HUES6 (cell line): ENCODE data around the gene CERS6.

Experiments
- H3K27ac ChIP-seq: 2 replicates; pipeline ENCODE4 v1.7.0; 2013; ENCODE audit warnings: low read depth, mild to moderate bottlenecking, low read length, inconsistent platforms
- H3K27me3 ChIP-seq: 2 replicates; pipeline ENCODE4 v1.6.1; 2013; ENCODE audit warnings: low read length; ENCODE audit not compliant: control insufficient read depth, insufficient read depth
- H3K36me3 ChIP-seq: 2 replicates; pipeline ENCODE4 v1.6.1; 2013; ENCODE audit warnings: low read length; ENCODE audit not compliant: control insufficient read depth, insufficient read depth
- H3K4me1 ChIP-seq: 2 replicates; pipeline ENCODE4 v1.6.1; 2013; ENCODE audit warnings: low read length; ENCODE audit not compliant: control insufficient read depth, insufficient read depth
- H3K4me3 ChIP-seq: 2 replicates; pipeline ENCODE4 v1.5.1; 2013; ENCODE audit warnings: low read depth, low read length
- H3K9ac ChIP-seq: one replicate; pipeline ENCODE4 v1.6.1; 2013; ENCODE audit warnings: mild to moderate bottlenecking, low read length
- H3K9me3 ChIP-seq: 2 replicates; pipeline ENCODE4 v1.6.1; 2013; ENCODE audit warnings: low read depth, low read length; ENCODE audit not compliant: control insufficient read depth, insufficient read depth

The CERS6 gene

DNA sequence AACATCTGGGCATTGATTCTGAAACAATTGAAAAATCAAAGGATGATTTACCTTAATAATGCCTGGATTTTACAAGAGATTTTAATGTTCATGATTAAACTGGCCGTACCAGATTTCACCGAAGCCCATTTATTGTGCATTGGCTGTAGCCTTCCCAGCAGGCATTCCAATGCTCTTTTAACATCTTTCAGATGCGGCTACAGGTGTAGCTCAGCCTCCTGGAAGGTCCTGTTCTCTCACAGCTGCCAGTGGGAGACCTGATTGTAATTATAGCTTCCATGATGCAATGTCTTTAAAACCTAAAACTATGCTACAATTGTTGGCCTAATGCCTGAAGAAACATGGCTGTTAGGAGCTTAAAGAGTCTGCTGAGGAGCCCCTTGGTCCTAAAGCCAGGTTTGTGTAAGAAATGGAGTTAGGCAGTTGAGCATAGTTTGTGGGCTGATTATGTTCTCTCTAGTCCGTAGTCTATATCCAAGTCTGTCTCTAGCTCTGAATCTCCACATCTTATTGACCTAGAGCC is 147.4 kb downstream of the CERS6 start:
- H3K9me3 ChIP-seq = peaks cover 27% of the 10 kb centered on the region
- no peaks in the 10 kb centered on the region for H3K36me3 ChIP-seq
- H3K9ac ChIP-seq = no peak overlapping the region
- H3K27ac ChIP-seq = no peak overlapping the region
- no peak overlapping the region for H3K4me3 ChIP-seq
- H3K27me3 ChIP-seq = no peaks in the 10 kb centered on the region
- no peaks in the 10 kb centered on the region for H3K4me1 ChIP-seq

- peaks cover 27% of the 10 kb centered on the region for H3K9me3 ChIP-seq
- no peaks in the 10 kb centered on the region for H3K4me1 ChIP-seq
- H3K4me3 ChIP-seq = no peak overlapping the region
- H3K36me3 ChIP-seq = no peaks in the 10 kb centered on the region
- H3K27me3 ChIP-seq = no peaks in the 10 kb centered on the region
- H3K9ac ChIP-seq = no peak overlapping the region
- no peak overlapping the region for H3K27ac ChIP-seq
Measured at GRCh38 chr2:168604252-168604651, 148.2 kb downstream of the CERS6 start.

DNA sequence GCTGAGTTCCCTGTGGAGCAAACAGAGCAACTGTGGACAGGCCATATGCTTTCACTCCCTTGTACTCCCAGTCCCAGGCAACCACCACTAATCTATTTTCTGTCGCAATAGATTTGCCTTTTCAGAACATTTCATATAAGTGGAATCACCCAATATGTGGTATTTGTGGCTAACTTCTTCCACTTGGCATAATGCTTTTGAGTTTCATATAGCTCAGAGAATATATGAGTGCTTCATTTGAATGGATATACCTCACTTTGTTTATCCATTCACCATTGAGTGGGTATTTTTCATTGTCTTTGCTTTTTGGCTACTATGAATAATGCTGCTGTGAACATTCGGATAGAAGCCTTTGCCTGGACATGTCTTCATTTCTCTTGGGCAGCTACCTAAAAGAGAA is 151.9 kb downstream of the CERS6 start:
- H3K27me3 ChIP-seq = no peaks in the 10 kb centered on the region
- no peaks in the 10 kb centered on the region for H3K36me3 ChIP-seq
- peaks cover 27% of the 10 kb centered on the region for H3K9me3 ChIP-seq
- H3K9ac ChIP-seq = no peak overlapping the region
- H3K4me3 ChIP-seq = no peak overlapping the region
- H3K27ac ChIP-seq = no peak overlapping the region
- no peaks in the 10 kb centered on the region for H3K4me1 ChIP-seq

DNA sequence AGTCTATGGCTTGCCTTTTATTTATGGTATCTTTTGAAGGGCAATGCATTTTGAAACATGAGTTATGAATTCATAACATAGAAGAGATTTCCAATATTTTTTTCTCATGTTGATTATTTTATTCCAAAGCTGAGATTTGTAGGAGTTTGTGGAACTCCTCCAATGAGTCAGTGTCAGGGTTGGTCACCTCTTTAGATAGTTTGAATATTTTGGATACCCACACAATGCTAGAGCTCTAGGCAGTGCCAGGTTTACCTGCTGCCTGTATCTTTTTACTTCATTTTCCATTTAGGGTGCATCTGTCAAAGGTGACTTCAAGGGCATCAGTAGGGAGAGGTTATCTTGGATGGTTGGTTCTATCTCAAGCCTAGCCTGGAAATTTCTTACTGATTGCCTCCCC is 152.7 kb downstream of the CERS6 start:
- H3K27ac ChIP-seq = no peak overlapping the region
- H3K27me3 ChIP-seq = no peaks in the 10 kb centered on the region
- no peak overlapping the region for H3K9ac ChIP-seq
- peaks cover 22% of the 10 kb centered on the region for H3K9me3 ChIP-seq
- no peak overlapping the region for H3K4me3 ChIP-seq
- no peaks in the 10 kb centered on the region for H3K4me1 ChIP-seq
- no peaks in the 10 kb centered on the region for H3K36me3 ChIP-seq

DNA sequence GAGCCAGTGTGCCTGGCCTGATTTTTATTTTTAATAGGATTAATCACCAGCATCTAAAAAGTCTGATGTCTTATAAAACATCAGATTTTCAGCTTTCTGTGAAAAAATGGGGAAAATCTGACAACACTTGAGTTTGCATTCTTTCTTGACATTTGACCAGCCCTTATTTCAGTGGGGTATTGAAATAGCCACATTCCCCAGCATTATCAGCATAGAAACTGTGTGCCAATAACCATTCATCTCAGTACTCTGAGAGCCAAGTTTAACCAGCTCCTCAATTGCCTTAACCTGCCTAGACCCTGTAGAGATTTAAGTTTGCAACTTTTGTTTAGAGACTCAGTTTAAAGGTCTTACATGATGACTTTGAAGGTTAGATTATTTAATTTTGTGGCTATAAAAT is 155.0 kb downstream of the CERS6 start:
- no peak overlapping the region for H3K4me3 ChIP-seq
- no peaks in the 10 kb centered on the region for H3K36me3 ChIP-seq
- no peaks in the 10 kb centered on the region for H3K4me1 ChIP-seq
- H3K9ac ChIP-seq = no peak overlapping the region
- H3K27me3 ChIP-seq = no peaks in the 10 kb centered on the region
- H3K27ac ChIP-seq = no peak overlapping the region
- H3K9me3 ChIP-seq = peaks cover 4% of the 10 kb centered on the region; the same call in 1 of the 2 replicates

DNA sequence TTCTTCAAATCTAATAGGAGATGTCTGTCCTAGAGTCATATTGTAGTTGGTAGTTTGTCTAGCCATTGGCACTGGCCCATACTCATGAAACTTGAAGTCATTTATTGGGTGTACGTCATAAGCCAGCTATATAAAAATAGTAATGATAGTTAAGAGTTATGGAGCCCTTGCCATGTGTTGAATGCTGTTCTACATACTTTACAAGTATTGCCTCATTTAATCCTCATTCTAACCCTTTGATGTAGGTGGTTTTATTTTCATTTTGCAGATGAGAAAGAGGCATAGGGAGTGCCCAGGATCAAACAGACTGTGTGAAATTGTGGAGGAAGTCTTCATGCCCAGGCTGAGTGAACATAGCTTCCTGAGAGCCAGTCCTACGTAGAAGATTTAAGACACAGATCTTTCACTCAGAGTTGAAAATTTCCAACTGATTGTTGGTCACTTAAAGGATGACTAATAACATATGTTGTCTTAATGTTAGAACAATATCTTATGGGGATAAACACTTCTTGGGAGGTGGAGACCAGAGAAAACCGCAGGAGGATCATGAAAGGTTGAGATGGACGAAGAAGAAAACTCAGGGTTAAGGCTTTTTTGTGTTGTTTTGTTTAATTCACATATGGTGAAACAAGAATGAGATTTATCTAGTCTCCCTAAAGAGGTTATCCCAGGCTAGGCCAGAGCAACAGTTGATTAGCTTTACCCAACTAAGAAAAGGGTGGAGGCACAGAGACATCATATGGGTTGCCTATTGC is 156.0 kb downstream of the CERS6 start:
- no peaks in the 10 kb centered on the region for H3K9me3 ChIP-seq

DNA sequence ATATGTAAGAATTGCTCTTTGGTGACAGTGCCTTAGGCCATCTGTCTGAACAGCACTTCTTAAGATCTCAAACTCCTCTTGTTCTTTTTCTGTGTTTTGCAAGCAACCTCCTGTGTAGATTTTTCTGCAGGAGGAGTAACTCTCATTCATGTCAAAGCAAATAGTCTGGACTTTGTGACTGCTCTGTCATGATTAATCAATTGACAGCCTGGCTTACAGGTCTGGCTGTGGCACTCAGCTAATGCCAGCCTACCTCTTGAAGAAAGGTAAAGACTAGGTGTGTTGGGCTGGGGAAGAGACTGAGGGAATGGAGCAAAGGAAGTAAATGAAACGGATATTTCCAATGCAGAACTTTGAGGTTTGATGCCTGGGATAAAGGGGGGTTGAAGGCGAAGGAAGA is 156.6 kb downstream of the CERS6 start:
- H3K36me3 ChIP-seq = no peaks in the 10 kb centered on the region
- no peak overlapping the region for H3K9ac ChIP-seq
- no peaks in the 10 kb centered on the region for H3K27me3 ChIP-seq
- H3K4me1 ChIP-seq = no peaks in the 10 kb centered on the region
- H3K4me3 ChIP-seq = no peak overlapping the region
- H3K27ac ChIP-seq = no peak overlapping the region
- H3K9me3 ChIP-seq = no peaks in the 10 kb centered on the region

More for the DNA sequence above, 156.0 kb downstream of the CERS6 start:
- Histone ChIP-seq H3K4me3 (no peak overlapping the region), H3K9ac (no peak overlapping the region), H3K36me3 (no peaks in the 10 kb centered on the region), H3K27me3 (no peaks in the 10 kb centered on the region), H3K27ac (no peak overlapping the region), H3K4me1 (no peaks in the 10 kb centered on the region)

GRCh38 chr2:168613551-168613950 is 157.5 kb downstream of the CERS6 start:
- Histone ChIP-seq H3K27ac (no peak overlapping the region), H3K9ac (no peak overlapping the region), H3K4me1 (no peaks in the 10 kb centered on the region), H3K4me3 (no peak overlapping the region), H3K27me3 (no peaks in the 10 kb centered on the region), H3K9me3 (no peaks in the 10 kb centered on the region), H3K36me3 (no peaks in the 10 kb centered on the region)

DNA sequence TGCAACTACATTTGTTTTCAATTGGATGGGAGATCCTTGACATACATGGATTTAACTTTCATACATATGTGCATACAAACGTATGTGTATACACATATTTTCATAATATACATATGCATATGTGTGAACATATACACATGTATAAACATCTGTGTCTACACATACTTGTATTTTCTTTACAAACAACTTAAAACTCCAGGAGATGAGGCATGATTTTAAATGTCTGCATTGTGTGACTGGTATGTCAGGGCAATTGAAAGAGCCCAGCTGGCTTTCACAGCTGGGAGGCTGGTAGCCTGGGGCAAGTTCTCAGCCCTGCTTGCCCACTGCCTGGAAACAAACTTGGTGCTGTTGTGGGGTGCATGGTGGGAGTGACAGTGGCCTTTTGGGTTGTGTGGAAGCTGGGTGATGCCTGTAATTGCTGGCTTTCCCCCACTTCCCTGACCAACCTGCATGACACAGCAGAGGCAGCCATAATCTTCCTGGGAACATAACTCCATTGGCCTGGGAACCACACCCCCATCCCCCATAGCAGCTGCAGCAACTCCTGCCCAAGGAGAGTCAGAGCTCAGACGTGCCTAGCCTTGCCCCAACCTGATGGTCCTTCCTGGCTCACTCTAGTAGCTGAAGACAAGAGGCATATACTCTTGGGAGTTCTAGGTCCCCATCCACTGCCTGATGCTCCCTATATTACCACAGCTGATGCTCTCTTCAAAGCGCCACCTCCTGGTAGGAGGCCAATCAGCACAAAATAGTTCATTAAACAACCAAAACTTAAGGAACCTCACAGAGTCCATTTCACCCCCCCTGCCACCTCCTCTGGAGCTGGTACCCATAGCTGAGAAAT is 158.3 kb downstream of the CERS6 start:
- H3K9ac ChIP-seq = no peak overlapping the region
- H3K4me1 ChIP-seq = no peaks in the 10 kb centered on the region
- no peaks in the 10 kb centered on the region for H3K36me3 ChIP-seq
- no peaks in the 10 kb centered on the region for H3K9me3 ChIP-seq
- H3K27ac ChIP-seq = no peak overlapping the region
- H3K4me3 ChIP-seq = no peak overlapping the region
- no peaks in the 10 kb centered on the region for H3K27me3 ChIP-seq

DNA sequence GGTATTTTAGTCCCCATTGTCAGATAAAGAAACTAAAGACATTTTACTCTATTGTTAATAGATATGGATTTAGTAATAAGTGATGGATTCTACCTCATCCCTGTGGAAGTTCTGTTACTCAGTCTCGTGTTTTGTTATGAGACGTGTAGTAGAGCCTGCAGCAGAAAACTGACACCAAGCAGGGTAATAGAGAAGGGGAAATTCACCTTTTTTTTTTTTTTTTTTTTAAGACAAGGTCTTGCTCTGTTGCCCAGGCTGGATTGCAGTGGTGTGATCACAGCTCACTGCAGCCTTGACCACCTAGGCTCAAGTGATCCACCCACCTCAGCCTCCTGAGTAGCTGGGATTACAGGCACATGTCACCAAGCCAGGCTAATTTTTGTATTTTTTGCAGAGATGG is 164.5 kb downstream of the CERS6 start:
- H3K4me1 ChIP-seq = peaks cover 5% of the 10 kb centered on the region; the same call in 1 of the 2 replicates
- no peaks in the 10 kb centered on the region for H3K27me3 ChIP-seq
- H3K9ac ChIP-seq = no peak overlapping the region

GRCh38 chr2:168622559-168622958 is 166.5 kb downstream of the CERS6 start:
- H3K36me3 ChIP-seq = no peaks in the 10 kb centered on the region
- no peak overlapping the region for H3K27ac ChIP-seq
- H3K9me3 ChIP-seq = no peaks in the 10 kb centered on the region
- no peak overlapping the region for H3K9ac ChIP-seq
- H3K4me1 ChIP-seq = peaks cover 18% of the 10 kb centered on the region
- no peaks in the 10 kb centered on the region for H3K27me3 ChIP-seq
- no peak overlapping the region for H3K4me3 ChIP-seq

More for the DNA sequence above, 164.5 kb downstream of the CERS6 start:
- no peak overlapping the region for H3K27ac ChIP-seq
- no peaks in the 10 kb centered on the region for H3K36me3 ChIP-seq
- H3K9me3 ChIP-seq = no peaks in the 10 kb centered on the region
- H3K4me3 ChIP-seq = no peak overlapping the region
